ENCODE measurements around the gene CTBP1.

DNA sequence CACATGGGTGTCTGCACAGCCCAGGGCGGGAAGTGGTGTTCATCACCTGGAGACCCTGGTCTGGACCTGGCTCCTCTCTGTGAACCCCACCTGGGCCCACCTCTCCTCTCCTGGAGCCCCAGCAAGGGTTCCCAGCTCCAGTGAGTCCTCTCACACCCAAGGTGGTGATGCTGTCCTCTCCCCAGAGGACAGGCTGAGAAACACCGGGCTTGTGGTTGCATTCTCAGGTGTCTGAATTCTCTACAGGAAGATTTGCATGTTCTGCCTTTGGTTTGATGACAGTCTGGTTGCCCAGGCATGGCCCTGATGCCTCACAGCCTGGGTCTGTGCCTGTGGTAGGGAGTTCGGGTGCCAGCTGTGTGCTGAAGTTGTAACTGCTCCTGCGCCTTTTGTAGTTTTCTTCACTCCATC is 44.6 kb upstream of the CTBP1 start:
- TF ChIP-seq NANOG (IDR thresholded peaks at IDR 0.05; ENCODE audit: borderline replicate concordance) = no peak
- TF ChIP-seq, protein P1, sequence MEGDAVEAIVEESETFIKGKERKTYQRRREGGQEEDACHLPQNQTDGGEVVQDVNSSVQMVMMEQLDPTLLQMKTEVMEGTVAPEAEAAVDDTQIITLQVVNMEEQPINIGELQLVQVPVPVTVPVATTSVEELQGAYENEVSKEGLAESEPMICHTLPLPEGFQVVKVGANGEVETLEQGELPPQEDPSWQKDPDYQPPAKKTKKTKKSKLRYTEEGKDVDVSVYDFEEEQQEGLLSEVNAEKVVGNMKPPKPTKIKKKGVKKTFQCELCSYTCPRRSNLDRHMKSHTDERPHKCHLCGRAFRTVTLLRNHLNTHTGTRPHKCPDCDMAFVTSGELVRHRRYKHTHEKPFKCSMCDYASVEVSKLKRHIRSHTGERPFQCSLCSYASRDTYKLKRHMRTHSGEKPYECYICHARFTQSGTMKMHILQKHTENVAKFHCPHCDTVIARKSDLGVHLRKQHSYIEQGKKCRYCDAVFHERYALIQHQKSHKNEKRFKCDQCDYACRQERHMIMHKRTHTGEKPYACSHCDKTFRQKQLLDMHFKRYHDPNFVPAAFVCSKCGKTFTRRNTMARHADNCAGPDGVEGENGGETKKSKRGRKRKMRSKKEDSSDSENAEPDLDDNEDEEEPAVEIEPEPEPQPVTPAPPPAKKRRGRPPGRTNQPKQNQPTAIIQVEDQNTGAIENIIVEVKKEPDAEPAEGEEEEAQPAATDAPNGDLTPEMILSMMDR (conservative IDR thresholded peaks at IDR 0.05; ENCODE audit: low read depth in 2 of 2) = no peak
- no peak for TF ChIP-seq EZH2 (IDR thresholded peaks at IDR 0.05; ENCODE audit: low read depth, unreplicated experiment)
- TF ChIP-seq JUNB (IDR thresholded peaks at IDR 0.05; ENCODE audit: unreplicated experiment) = no peak
- no peak for TF ChIP-seq POLR2AphosphoS5 (IDR thresholded peaks at IDR 0.05; ENCODE audit: low read depth)
- TF ChIP-seq, protein P2, sequence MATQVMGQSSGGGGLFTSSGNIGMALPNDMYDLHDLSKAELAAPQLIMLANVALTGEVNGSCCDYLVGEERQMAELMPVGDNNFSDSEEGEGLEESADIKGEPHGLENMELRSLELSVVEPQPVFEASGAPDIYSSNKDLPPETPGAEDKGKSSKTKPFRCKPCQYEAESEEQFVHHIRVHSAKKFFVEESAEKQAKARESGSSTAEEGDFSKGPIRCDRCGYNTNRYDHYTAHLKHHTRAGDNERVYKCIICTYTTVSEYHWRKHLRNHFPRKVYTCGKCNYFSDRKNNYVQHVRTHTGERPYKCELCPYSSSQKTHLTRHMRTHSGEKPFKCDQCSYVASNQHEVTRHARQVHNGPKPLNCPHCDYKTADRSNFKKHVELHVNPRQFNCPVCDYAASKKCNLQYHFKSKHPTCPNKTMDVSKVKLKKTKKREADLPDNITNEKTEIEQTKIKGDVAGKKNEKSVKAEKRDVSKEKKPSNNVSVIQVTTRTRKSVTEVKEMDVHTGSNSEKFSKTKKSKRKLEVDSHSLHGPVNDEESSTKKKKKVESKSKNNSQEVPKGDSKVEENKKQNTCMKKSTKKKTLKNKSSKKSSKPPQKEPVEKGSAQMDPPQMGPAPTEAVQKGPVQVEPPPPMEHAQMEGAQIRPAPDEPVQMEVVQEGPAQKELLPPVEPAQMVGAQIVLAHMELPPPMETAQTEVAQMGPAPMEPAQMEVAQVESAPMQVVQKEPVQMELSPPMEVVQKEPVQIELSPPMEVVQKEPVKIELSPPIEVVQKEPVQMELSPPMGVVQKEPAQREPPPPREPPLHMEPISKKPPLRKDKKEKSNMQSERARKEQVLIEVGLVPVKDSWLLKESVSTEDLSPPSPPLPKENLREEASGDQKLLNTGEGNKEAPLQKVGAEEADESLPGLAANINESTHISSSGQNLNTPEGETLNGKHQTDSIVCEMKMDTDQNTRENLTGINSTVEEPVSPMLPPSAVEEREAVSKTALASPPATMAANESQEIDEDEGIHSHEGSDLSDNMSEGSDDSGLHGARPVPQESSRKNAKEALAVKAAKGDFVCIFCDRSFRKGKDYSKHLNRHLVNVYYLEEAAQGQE (IDR thresholded peaks at IDR 0.05; ENCODE audit: unreplicated experiment) = no peak
- no peak for TF ChIP-seq CREB1 (CRISPR knock-in tag; IDR thresholded peaks at IDR 0.05; ENCODE audit: low read depth)
- no peak for TF ChIP-seq EZH2phosphoT487 (IDR thresholded peaks at IDR 0.05; ENCODE audit: unreplicated experiment)
- TF ChIP-seq ZNF114 (CRISPR knock-in tag; IDR thresholded peaks at IDR 0.05) = no peak
- no peak for TF ChIP-seq ZNF331 (CRISPR knock-in tag; IDR thresholded peaks at IDR 0.05; ENCODE audit: low read depth)

All from GM23338 (cell line).